GM12878 (cell line): ENCODE measurements around the gene NEBL. TPM values are rescaled to one million over a fixed set of nuclear protein-coding genes. Genes with fewer than 3 reads are reported as not detected.
"Not testable (repeated sequence)": the region's sequence is repeated elsewhere in the genome, so short reads cannot be mapped to it uniquely, and the experiment has no call there.

ENCODE experiments used
- ATAC-seq: fragments of 200-7000 bp; cut with Tn5 transposase; 3 replicates; pipeline ENCODE4 v1.9.1; 2020; ENCODE audit warnings: mild to moderate bottlenecking, moderate library complexity
- BruUV-seq: library from RNA; stranded (reverse); fragments of 400-500 nt; replicated peaks from 2 replicates; lab custom pipeline; 2021; lab: Mats Ljungman, UMichigan
- CTCF ChIA-PET: fragments of 300-600 bp; sonication (Branson Sonifier 250); formaldehyde crosslinking; extraction: SDS; loops from one replicate; lab custom pipeline; 2021; ENCODE audit warnings: inconsistent platforms; lab: Yijun Ruan, JAX
- POLR2A ChIA-PET: fragments of 350-600 bp; formaldehyde crosslinking; extraction: SDS; loops from one replicate; lab custom pipeline; 2021; ENCODE audit warnings: inconsistent platforms; lab: Charles Lee
- RAD21 ChIA-PET: fragments of 300-600 bp; sonication (Branson Sonifier 250); formaldehyde crosslinking; loops from one replicate; lab custom pipeline; 2023; ENCODE audit warnings: antibody characterized with exemption; ENCODE audit not compliant: unreplicated experiment; lab: Charles Lee
- SMC1A ChIA-PET: fragments of 300-600 bp; sonication (Branson Sonifier 250); formaldehyde crosslinking; loops from one replicate; lab custom pipeline; 2023; ENCODE audit not compliant: unreplicated experiment, uncharacterized antibody; lab: Charles Lee
- DNase-seq: peaks from one replicate; pipeline ENCODE4 v3.0.0-alpha.2; 2011; ENCODE audit warnings: low read depth, low spot score
- FAIRE-seq: peaks from 3 replicates; lab custom pipeline; 2011; peaks lifted over from hg19 to GRCh38; lab: Jason Lieb, UNC
- H2AFZ ChIP-seq: 2 replicates; pipeline ENCODE4 v1.6.0; 2011; ENCODE audit warnings: low read depth, low read length, control low read depth; ENCODE audit not compliant: control insufficient read depth
- H3K27ac ChIP-seq: 2 replicates; pipeline ENCODE4 v1.5.1; 2011; ENCODE audit warnings: control low read depth; ENCODE audit not compliant: control insufficient read depth, insufficient read depth
- H3K27me3 ChIP-seq, 2 experiments: replicated peaks in 1 of 2; 2 replicates each; pipeline versions ENCODE4 v1.6.0 to v1.6.1; 2011; ENCODE audit warnings: low read length in 1 of 2; ENCODE audit not compliant: control insufficient read depth in 2 of 2, insufficient read depth in 2 of 2
- H3K36me3 ChIP-seq, 2 experiments: 2 replicates each; pipeline ENCODE4 v1.5.1; 2011; ENCODE audit warnings: low read length in 1 of 2; ENCODE audit not compliant: control insufficient read depth in 2 of 2, insufficient read depth in 2 of 2
- H3K4me1 ChIP-seq: 2 replicates; pipeline ENCODE4 v1.6.1; 2011; ENCODE audit warnings: mild to moderate bottlenecking, low read length, moderate library complexity, mixed read lengths; ENCODE audit not compliant: control insufficient read depth, insufficient read depth
- H3K4me2 ChIP-seq: 2 replicates; pipeline ENCODE4 v1.6.0; 2011; ENCODE audit warnings: control low read depth; ENCODE audit not compliant: control insufficient read depth, insufficient read depth
- H3K4me3 ChIP-seq: fragments of 200-600 bp; sonication (generic); 2 replicates; pipeline ENCODE4 v1.5.1; 2016
- H3K79me2 ChIP-seq: 2 replicates; pipeline ENCODE4 v1.6.0; 2011; ENCODE audit warnings: low read length; ENCODE audit not compliant: control insufficient read depth, insufficient read depth
- H3K9ac ChIP-seq: 2 replicates; pipeline ENCODE4 v1.8.0; 2011; ENCODE audit warnings: low read length, control low read depth, mixed read lengths; ENCODE audit not compliant: control insufficient read depth, insufficient read depth
- H3K9me3 ChIP-seq: replicated peaks from 3 replicates; pipeline ENCODE4 v1.5.1; 2011; ENCODE audit warnings: mild to moderate bottlenecking, low read length; ENCODE audit not compliant: control insufficient read depth, insufficient read depth
- H4K20me1 ChIP-seq: 2 replicates; pipeline ENCODE4 v1.6.0; 2011; ENCODE audit not compliant: control insufficient read depth, insufficient read depth
- POLR2AphosphoS5 ChIP-seq: IDR thresholded peaks from 2 replicates; pipeline ENCODE4 v1.6.1; 2011; ENCODE audit warnings: mild to moderate bottlenecking, low read length, inconsistent platforms
- SMAD1 ChIP-seq: fragments of 450-650 bp; IDR thresholded peaks from 2 replicates; pipeline ENCODE4 v1.6.1; 2018; ENCODE audit warnings: mild to moderate bottlenecking, low read depth; ENCODE audit not compliant: partially characterized antibody
- SMARCA5 ChIP-seq: fragments of 450-650 bp; IDR thresholded peaks from 2 replicates; pipeline ENCODE4 v1.6.1; 2017; ENCODE audit warnings: mild to moderate bottlenecking
- SUZ12 ChIP-seq: fragments of 200-600 bp; sonication (generic); IDR thresholded peaks from one replicate; pipeline ENCODE4 v1.6.1; 2018; ENCODE audit warnings: antibody characterized with exemption, mild to moderate bottlenecking; ENCODE audit not compliant: unreplicated experiment
- TCF12 ChIP-seq: IDR thresholded peaks from 2 replicates; pipeline ENCODE4 v1.6.1; 2011; ENCODE audit warnings: low read depth, mild to moderate bottlenecking, low read length
- WGBS: methylation state at CpG from one replicate; pipeline ENCODE4 v1.1.6; 2016; ENCODE audit warnings: low lambda C conversion rate; ENCODE audit not compliant: insufficient replicate concordance, insufficient coverage; ENCODE audit errors: missing lambda C conversion rate; 5-methylcytosine and 5-hydroxymethylcytosine counted together
- in situ Hi-C: fragments of 300-500 bp; cut with MboI; formaldehyde crosslinking; loops from 9 replicates; pipeline ENCODE4 v1.14.3; 2018; ENCODE audit warnings: mixed read lengths
- intact Hi-C: fragments of 100-400 bp; cut with micrococcal nuclease; formaldehyde crosslinking; loops from one replicate; pipeline ENCODE4 v1.14.2; 2022; ENCODE audit not compliant: unreplicated experiment
- polyA plus RNA-seq, 11 experiments: library from polyadenylated mRNA; depleted of rRNA in 4 of 11; unstranded in 6 of 11; stranded (reverse) in 5 of 11; fragments of >200 nt; fragmentation: Nextera tagmentation in 4 of 11; fragmentation: Illumina TruSeq in 1 of 11; extraction: Ambion mirVana in 4 of 11; extraction: Trizol in 1 of 11; gene quantifications; 1 replicate in 1 of 11; 2 replicates in 10 of 11; pipeline versions ENCODE4 v1.2.1 to v1.2.3, GENCODE V29; 2011 to 2016; ENCODE audit warnings: inconsistent platforms in 2 of 11, missing spikeins in 2 of 11, low read depth in 1 of 11
- total RNA-seq, 4 experiments: library from RNA; depleted of rRNA in 3 of 4; stranded (reverse); fragments of >200 nt in 3 of 4; fragmentation: Illumina TruSeq in 1 of 4; extraction: Trizol in 1 of 4; gene quantifications; 2 replicates each; pipeline versions ENCODE4 v1.2.1 to v1.2.3, GENCODE V29; 2013 to 2021

Gene NEBL
- total and polyA plus RNA-seq, 10 of the 15 experiments (the other 5 are each of a cell fraction or from before 2014, with no cell fraction given) = 0.04 to 0.56 (median 0.11) TPM; not detected in 6

- ChIA-PET CTCF (no interaction called here), SMC1A (no interaction called here), POLR2A (no interaction called here), RAD21 (no interaction called here)
- no TSS peak for BruUV-seq
- Histone ChIP-seq H3K79me2 (no peaks in the 10 kb centered on the region), H3K27ac (no peak overlapping the region), H3K4me2 (no peak overlapping the region), H2AFZ (no peak overlapping the region), H3K9ac (no peak overlapping the region), H3K4me1 (no peaks in the 10 kb centered on the region), H3K4me3 (no peak overlapping the region), H3K9me3 (no peaks in the 10 kb centered on the region), H3K36me3 (no peaks in the 10 kb centered on the region), H4K20me1 (no peaks in the 10 kb centered on the region), H3K27me3 (no peaks in the 10 kb centered on the region)
- DNase-seq (no peak), ATAC-seq (no peak), FAIRE-seq (no peak)
- 56% methylated on average over 7 of the region's 7 CpGs for WGBS
- intact Hi-C loops (no loop called here), in situ Hi-C loops (no loop called here)
- TF ChIP-seq SUZ12 = no peak
- no peak for TF ChIP-seq SMAD1
- TF ChIP-seq POLR2AphosphoS5 = no peak
- TF ChIP-seq SMARCA5 = no peak
- no peak for TF ChIP-seq TCF12
Observed at GRCh38 chr10:20944789-20945502, 47.8 kb upstream of the NEBL start.

GRCh38 chr10:20939414-20939813 lies 42.3 kb upstream of the NEBL start:
- H3K4me1 ChIP-seq, FAIRE-seq, H2AFZ ChIP-seq, H3K4me2 ChIP-seq, H3K9ac ChIP-seq, H3K27me3 ChIP-seq, H4K20me1 ChIP-seq, in situ Hi-C loops, RAD21 ChIA-PET, H3K79me2 ChIP-seq, H3K27ac ChIP-seq, POLR2A ChIA-PET, ATAC-seq, H3K36me3 ChIP-seq, SMC1A ChIA-PET, intact Hi-C loops, H3K4me3 ChIP-seq, H3K9me3 ChIP-seq, DNase-seq, BruUV-seq, CTCF ChIA-PET: not testable (repeated sequence)
- WGBS = 0% methylated on average over 3 of the region's 5 CpGs
